Stimulated activated CD8-positive, alpha-beta memory T cell treated with anti-CD3 and anti-CD28 coated beads, Interleukin-2, amount 100 ng/mL, for 48 hours (primary cell): Measurements from ENCODE around the gene TECTA.
"Not testable (repeated sequence)": the region's sequence is repeated elsewhere in the genome, so short reads cannot be mapped to it uniquely, and the experiment has no call there.

Experiments
- DNase-seq, 2 donors: peaks; one replicate each; pipeline ENCODE4 v3.0.0-alpha.2; 2020; ENCODE audit warnings: low read depth in 2 of 2

Gene TECTA

DNA sequence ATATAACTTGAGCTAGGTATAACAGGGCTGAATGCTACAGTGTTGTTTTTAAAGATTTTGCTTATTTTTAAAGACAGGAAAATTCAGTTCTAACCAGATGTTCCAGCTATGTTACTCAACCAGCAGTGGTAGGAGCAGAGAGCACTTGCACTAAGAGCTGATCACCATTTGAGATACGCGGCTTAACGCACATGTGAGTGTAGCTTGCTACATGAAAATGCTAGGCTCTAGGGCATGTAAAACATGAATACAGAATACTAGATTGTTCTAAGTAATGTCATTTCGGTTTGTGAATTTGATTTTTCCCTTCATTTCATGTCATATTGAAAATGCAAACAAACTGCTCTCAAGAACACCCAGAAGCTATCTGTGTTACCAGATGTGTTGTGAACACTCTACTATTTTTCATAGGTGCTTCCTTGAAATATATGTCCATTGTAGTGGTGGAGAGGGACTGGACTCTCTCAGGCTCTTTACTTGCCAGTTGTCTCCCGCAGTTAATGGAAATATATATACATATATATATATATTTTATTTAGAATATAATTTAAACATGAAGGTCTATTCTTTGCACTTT lies 10.8 kb upstream of the TECTA start:
- no peak for DNase-seq

GRCh38 chr11:121091492-121092152 lies 9.4 kb upstream of the TECTA start:
- no peak for DNase-seq

- no peak for DNase-seq
Observed at GRCh38 chr11:121095561-121095960, 5.5 kb upstream of the TECTA start.

DNA sequence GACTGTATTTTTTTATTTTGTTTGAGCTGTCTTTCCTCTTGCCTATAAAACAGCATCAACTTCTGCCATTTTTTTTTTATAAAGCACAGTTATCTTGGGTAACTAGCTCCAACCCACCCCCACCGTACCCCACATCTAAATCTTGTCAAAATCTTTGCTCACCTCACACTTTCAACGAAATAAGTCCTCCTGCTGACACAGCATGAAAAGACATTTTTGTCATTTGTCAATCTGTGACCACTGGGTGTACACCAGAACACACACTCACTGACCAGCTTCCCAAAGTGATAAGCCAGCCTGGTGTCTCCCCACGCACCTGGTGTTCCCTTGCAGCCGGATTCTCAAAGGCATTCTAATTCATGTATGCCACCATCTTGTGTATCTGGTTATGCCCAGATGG lies 1.7 kb upstream of the TECTA start:
- DNase-seq = no peak

DNA sequence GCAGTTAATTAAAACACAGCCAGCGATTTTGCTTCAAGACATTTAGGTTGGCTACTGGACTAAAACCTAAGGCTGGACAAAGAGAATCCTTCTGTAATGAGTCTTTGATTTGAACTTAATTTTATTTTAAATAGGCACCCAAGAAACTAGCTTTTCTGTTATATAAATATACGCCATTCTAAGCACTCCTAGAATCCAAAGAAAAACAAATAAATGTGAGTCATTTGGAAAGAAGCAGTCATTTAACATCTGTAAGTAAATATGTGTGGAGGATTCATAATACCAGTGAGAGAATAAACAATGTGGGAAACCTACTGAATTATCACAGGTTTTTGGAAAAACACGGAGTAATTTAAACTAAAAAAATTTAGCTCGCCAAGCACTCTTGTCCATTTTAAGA lies 1.2 kb upstream of the TECTA start:
- DNase-seq = no peak

DNA sequence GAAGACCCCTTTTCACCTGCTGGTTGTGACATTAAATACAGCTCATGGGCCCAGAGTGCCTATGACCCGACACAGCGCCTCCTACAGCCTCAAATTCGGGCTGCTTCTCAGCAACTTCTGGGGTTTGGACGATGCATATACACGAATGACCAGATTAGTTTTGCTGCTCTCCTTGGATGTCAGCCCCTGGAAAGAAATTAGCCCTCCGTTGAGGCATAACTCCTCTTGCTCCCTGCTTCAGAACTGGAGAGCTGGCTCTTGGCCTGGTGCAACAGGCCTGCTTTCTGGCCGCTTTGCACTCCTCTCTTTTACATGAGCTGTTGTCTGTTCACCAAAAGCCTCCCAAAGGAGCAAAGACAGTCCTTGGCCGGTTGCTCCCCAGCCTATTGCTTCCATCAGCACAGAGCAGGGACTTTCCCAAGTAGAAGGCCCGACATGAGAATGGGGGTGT lies 3.3 kb downstream of the TECTA start:
- DNase-seq = no peak

GRCh38 chr11:121105063-121105480 lies 4.0 kb downstream of the TECTA start:
- no peak for DNase-seq

- DNase-seq = no peak
Observed at GRCh38 chr11:121105481-121106195, 4.6 kb downstream of the TECTA start.

DNA sequence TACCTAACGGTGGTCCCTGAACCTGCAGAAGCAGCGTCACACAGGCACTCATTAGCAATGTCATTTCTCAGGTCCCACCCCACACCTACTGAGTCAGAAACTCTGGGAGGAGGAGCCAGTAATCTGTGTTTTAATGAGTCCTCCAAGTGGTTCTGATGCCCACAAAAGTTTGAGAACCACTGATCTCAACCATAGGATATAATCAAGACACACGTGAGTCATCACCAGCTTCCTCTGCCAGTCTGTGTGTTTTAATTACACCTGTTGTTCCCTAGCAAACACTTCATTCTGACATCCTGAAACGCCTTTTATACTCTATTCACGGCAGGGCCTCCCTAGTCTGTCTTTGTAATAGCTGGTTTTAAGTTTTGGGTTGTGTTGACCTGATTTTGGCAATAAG lies 5.8 kb downstream of the TECTA start:
- DNase-seq = no peak

GRCh38 chr11:121108413-121108812 lies 7.4 kb downstream of the TECTA start:
- DNase-seq = no peak

- no peak for DNase-seq
Observed at GRCh38 chr11:121109471-121109870, 8.4 kb downstream of the TECTA start.

DNA sequence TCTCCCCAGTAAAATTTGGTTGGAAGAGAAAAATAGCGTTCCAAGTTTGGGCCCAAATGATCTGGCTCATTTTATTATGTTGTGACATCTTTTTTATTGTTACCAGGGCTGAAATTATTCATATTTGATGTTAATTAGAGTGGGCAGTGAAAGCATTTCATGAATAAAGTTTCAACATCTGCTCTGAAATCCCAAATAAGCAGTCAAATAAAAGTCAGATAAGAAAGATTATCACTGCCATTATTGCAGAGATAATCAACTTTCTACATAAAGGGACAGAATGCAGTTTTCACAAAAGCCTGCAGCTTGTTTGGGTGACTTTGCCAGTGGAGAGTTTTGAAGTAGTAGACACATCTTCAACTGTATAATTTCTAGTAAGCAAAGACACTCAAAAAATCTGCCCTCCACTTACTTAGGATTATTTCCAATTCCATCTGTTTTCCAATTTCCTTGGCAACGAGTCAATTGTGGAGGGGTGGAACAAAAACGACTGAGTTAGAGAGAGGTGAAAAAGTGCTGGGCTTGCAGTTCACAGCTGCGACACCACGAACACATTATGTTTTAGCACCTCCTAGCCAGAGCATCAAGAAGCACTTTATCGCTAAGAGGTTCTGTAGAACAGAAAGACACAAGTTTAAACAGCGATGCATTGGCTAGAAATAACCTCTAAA lies 9.0 kb downstream of the TECTA start:
- DNase-seq = no peak

DNA sequence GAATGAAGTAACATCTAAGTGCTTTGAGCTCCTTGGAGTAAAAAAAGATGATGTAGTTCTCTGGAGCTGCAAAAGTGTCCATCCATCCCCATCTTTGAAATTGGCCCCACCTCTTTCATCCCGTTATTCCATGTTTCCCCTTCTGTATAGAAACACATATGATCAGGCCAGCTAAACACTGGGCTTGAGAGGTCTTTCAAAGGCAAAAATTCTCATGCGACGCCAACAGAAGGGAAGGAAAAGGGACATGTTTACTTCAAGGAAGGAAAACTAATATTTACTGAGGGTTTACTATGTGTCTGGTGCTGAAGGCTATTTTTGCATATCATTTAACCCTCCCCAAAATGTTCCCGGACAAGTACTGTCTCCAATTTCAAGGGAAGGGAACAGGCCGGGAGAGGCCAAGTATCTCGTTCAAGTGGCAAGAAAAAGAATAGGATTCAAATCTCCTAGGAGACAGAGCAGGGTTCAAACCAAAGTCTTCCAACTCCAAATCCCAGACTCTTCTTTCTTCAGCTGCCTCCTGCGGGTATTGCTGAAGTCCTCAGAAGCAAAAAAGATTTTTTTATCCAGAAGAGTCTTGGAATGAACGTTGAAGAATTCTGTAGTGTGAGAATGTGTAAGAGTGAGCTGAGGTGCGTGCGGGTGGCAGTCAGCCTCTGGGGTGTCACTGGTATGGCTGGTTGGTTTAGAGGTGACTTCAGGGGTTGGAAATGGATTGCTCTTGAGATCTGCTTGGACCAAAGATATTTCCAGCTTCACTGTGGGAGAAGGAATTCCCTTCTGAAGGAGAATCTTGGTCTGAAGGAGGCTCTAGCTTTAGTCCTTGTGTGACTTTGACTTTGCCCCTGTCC lies 10.1 kb downstream of the TECTA start:
- no peak for DNase-seq

GRCh38 chr11:121112498-121113455 lies 11.7 kb downstream of the TECTA start:
- DNase-seq = peak; percentile 13 to 30

- no peak for DNase-seq
Observed at GRCh38 chr11:121113611-121114010, 12.6 kb downstream of the TECTA start.

DNA sequence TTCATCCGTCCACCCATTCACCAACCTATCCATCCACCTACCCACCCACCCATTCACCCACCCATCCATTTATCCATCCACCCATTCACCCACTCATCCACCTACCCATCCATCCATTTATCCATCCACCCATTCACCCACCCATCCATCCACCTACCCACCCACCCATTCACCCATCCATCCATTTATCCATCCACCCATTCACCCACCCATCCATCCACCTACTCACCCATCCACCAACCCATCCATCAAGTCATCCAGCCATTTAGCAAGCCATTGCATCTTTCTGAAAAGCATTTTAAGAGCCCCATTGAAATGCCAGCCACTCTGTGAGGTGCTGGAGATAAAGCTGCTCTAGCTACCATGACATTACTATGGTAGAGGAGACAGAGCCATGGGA lies 14.0 kb downstream of the TECTA start:
- not testable (repeated sequence) for DNase-seq

DNA sequence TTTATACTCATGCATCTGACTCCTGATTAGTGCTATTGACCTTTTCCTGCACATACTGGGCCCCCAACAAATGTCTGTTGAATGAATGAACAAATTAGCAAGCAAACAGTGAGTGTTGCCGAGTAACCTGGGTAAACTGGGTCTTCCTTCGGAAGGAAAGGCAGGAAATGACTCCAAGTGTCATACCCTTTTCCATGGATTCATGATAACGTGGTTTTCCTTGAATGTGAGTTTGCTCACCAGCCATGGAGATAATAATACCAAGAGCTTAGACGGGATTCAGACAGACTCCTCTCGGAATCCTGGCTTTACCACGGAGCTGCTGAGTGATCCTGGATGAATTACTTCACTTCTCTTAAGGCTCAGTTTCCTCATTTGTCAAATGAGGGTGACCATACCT lies 16.7 kb downstream of the TECTA start:
- no peak for DNase-seq

DNA sequence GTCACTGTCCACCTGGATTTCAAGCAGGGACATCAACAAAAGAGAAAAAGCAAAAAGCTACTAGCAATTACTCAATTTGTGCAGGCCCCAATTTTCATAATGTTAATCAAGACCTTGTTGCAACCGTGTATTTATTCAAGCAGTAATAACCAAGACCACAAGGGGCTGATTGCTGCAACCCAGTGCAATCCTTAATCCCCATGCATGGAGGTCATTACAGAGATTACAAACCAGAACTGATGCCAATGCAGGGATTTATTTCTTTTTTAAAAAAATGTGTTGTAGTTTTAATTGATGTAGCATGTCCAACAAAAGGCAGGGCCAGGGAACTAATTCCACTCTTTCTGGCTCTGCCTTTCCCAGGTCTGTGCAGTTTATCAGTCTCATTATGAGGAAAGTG lies 18.4 kb downstream of the TECTA start:
- DNase-seq = no peak

DNA sequence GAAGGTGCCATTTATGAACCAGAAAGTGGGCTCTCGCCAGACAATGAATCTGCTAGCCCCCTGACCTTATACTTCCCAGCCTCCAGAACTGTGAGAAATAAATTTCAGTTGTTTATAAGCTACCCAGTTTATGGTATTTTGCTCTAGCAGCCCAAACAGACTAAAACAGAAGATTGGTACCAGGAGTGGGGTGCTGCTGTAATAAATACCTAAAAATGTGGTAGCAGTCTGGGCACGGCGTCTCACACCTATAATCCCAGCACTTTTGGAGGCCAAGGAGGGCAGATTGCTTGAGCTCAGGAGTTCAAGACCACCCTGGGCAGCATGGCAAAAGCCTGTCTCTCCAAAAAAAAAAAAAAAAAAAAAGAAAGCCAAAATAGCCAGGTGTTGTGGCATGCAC lies 21.3 kb downstream of the TECTA start:
- DNase-seq = no peak

- no peak for DNase-seq
Observed at GRCh38 chr11:121123496-121124069, 22.5 kb downstream of the TECTA start.
